Activated T-helper 9 cell treated with anti-CD3 and anti-CD28 coated beads, Interleukin-2, amount 50 U/mL, for 16 hours (primary cell): Measurements from ENCODE around the gene ZNF778.
A peak's percentile ranks its signal among the peaks of the same experiment; 100 is the strongest.
"Not testable (repeated sequence)": the region's sequence is repeated elsewhere in the genome, so short reads cannot be mapped to it uniquely, and the experiment has no call there.

Source experiments
- DNase-seq: peaks from one replicate; pipeline ENCODE4 v3.0.0-alpha.2; 2020; ENCODE audit warnings: low read depth

ZNF778 gene

GRCh38 chr16:89183463-89183862 is 34.0 kb upstream of the ZNF778 start:
- no peak for DNase-seq

GRCh38 chr16:89183975-89184676 is 33.4 kb upstream of the ZNF778 start:
- DNase-seq = no peak

GRCh38 chr16:89184677-89184932 is 32.9 kb upstream of the ZNF778 start:
- DNase-seq = no peak

- DNase-seq = no peak
These were observed 32.3 kb upstream of the ZNF778 start for GRCh38 chr16:89184933-89185794.

- not testable (repeated sequence) for DNase-seq
These were observed 31.5 kb upstream of the ZNF778 start for GRCh38 chr16:89185887-89186592.

- DNase-seq = not testable (repeated sequence)
These were observed 30.9 kb upstream of the ZNF778 start for GRCh38 chr16:89186593-89187031.

- DNase-seq = no peak
These were observed 30.3 kb upstream of the ZNF778 start for GRCh38 chr16:89187032-89187769.

GRCh38 chr16:89187770-89188392 is 29.6 kb upstream of the ZNF778 start:
- DNase-seq = no peak

GRCh38 chr16:89188471-89189357 is 28.8 kb upstream of the ZNF778 start:
- DNase-seq = not testable (repeated sequence)

GRCh38 chr16:89189358-89190025 is 28.0 kb upstream of the ZNF778 start:
- no peak for DNase-seq

GRCh38 chr16:89190150-89190958 is 27.1 kb upstream of the ZNF778 start:
- DNase-seq = no peak

GRCh38 chr16:89191033-89191900 is 26.2 kb upstream of the ZNF778 start:
- no peak for DNase-seq

GRCh38 chr16:89191901-89192185 is 25.7 kb upstream of the ZNF778 start:
- DNase-seq = no peak

- not testable (repeated sequence) for DNase-seq
These were observed 25.1 kb upstream of the ZNF778 start for GRCh38 chr16:89192186-89192955.

GRCh38 chr16:89192956-89193575 is 24.4 kb upstream of the ZNF778 start:
- DNase-seq = peak; percentile 69

- DNase-seq = no peak
These were observed 23.8 kb upstream of the ZNF778 start for GRCh38 chr16:89193576-89194293.
